HCT116 (cell line): ENCODE results near the gene TTC8. TPM values are rescaled to one million over a fixed set of nuclear protein-coding genes. Genes with fewer than 3 reads are reported as not detected.

Experiments
- ATAC-seq: fragments of 200-7000 bp; cut with Tn5 transposase; 2 replicates; pipeline ENCODE4 v1.9.1; 2020; ENCODE audit warnings: mild to moderate bottlenecking, moderate library complexity
- BruUV-seq: library from RNA; stranded (reverse); fragments of 400-500 nt; replicated peaks from 2 replicates; lab custom pipeline; 2021; lab: Mats Ljungman, UMichigan
- CTCF ChIA-PET: fragments of 300-600 bp; sonication (Branson Sonifier 250); formaldehyde crosslinking; loops from one replicate; lab custom pipeline; 2021; ENCODE audit warnings: antibody characterized with exemption; lab: Charles Lee
- POLR2A ChIA-PET: fragments of 300-600, 350-600 bp; sonication (Branson Sonifier 250); formaldehyde crosslinking; loops from one replicate; lab custom pipeline; 2021; ENCODE audit warnings: antibody characterized with exemption; lab: Charles Lee
- RAD21 ChIA-PET, 2 experiments: fragments of 300-600 bp; sonication (Branson Sonifier 250); formaldehyde crosslinking; loops; one replicate each; lab custom pipeline; 2023; ENCODE audit warnings: low total read pairs in 2 of 2; ENCODE audit not compliant: uncharacterized antibody in 2 of 2, unreplicated experiment in 2 of 2, low non-redundant PET in 1 of 2; lab: Charles Lee
- DNase-seq: peaks from one replicate; pipeline ENCODE4 v3.0.0-alpha.2; 2010; ENCODE audit warnings: low read depth, low spot score
- H2AFZ ChIP-seq: fragments of 200-600 bp; shearing (Covaris generic), sonication (generic); 2 replicates; pipeline ENCODE4 v1.6.1; 2017; ENCODE audit warnings: low read depth, mixed run types, mixed read lengths, antibody characterized with exemption, low read length; ENCODE audit not compliant: poor library complexity, severe bottlenecking
- H3K27ac ChIP-seq: 2 replicates; pipeline ENCODE4 v1.5.1; 2012; ENCODE audit warnings: low read depth, low read length
- H3K27me3 ChIP-seq: fragments of 200-600 bp; sonication (generic); 2 replicates; pipeline ENCODE4 v1.6.1; 2016; ENCODE audit warnings: mixed run types, low read length, mixed read lengths; ENCODE audit not compliant: insufficient read depth
- H3K36me3 ChIP-seq, 2 experiments: fragments of 200-500 bp in 1 of 2; fragments of 200-600 bp in 1 of 2; sonication (Bioruptor generic) in 1 of 2; sonication (generic) in 1 of 2; 2 replicates each; pipeline versions ENCODE4 v1.5.1 to v1.6.1; 2014 to 2016; ENCODE audit warnings: low read length in 2 of 2, inconsistent platforms in 1 of 2, mixed read lengths in 1 of 2, mixed run types in 1 of 2; ENCODE audit not compliant: insufficient read depth in 2 of 2, control insufficient read depth in 1 of 2
- H3K4me1 ChIP-seq, 2 experiments: fragments of 200-600 bp in 1 of 2; sonication (generic) in 1 of 2; 2 replicates each; pipeline versions ENCODE4 v1.5.1 to v1.6.1; 2012 to 2017; ENCODE audit warnings: low read length in 2 of 2, inconsistent platforms in 1 of 2, mild to moderate bottlenecking in 1 of 2, mixed read lengths in 1 of 2, mixed run types in 1 of 2, moderate library complexity in 1 of 2; ENCODE audit not compliant: insufficient read depth in 2 of 2, control insufficient read depth in 1 of 2
- H3K4me2 ChIP-seq: fragments of 200-600 bp; sonication (generic); 2 replicates; pipeline ENCODE4 v1.6.1; 2017; ENCODE audit warnings: mixed run types, low read length, mixed read lengths
- H3K4me3 ChIP-seq, 2 experiments: fragments of 200-600 bp in 1 of 2; sonication (generic) in 1 of 2; replicated peaks in 1 of 2; 2 replicates each; pipeline ENCODE4 v1.5.1; 2011 to 2016; ENCODE audit warnings: low read length in 2 of 2, control low read depth in 1 of 2, low read depth in 1 of 2, mild to moderate bottlenecking in 1 of 2, mixed read lengths in 1 of 2, mixed run types in 1 of 2
- H3K79me2 ChIP-seq: fragments of 200-600 bp; sonication (generic); 2 replicates; pipeline ENCODE4 v1.6.1; 2017; ENCODE audit warnings: mild to moderate bottlenecking, mixed run types, low read length, moderate library complexity, mixed read lengths; ENCODE audit not compliant: insufficient read depth
- H3K9ac ChIP-seq: fragments of 200-600 bp; sonication (generic); 2 replicates; pipeline ENCODE4 v1.6.1; 2016; ENCODE audit warnings: low read length, mixed read lengths
- H3K9me2 ChIP-seq: fragments of 200-600 bp; sonication (generic), shearing (Covaris generic); 2 replicates; pipeline ENCODE4 v1.6.1; 2017; ENCODE audit warnings: mixed run types, mild to moderate bottlenecking, moderate library complexity; ENCODE audit not compliant: insufficient read depth
- H3K9me3 ChIP-seq, 2 experiments: fragments of 200-500 bp in 1 of 2; fragments of 200-600 bp in 1 of 2; sonication (Bioruptor generic) in 1 of 2; sonication (generic) in 1 of 2; 2 replicates each; pipeline ENCODE4 v1.6.1; 2014 to 2017; ENCODE audit warnings: low read length in 2 of 2, mixed read lengths in 2 of 2, inconsistent platforms in 1 of 2, low read depth in 1 of 2, mild to moderate bottlenecking in 1 of 2, mixed run types in 1 of 2, moderate library complexity in 1 of 2; ENCODE audit not compliant: control insufficient read depth in 1 of 2, insufficient read depth in 1 of 2
- H4K20me1 ChIP-seq: fragments of 200-600 bp; sonication (generic), shearing (Covaris generic); 2 replicates; pipeline ENCODE4 v1.6.1; 2017; ENCODE audit warnings: mixed run types, mild to moderate bottlenecking, moderate library complexity; ENCODE audit not compliant: insufficient read depth
- CBX3 ChIP-seq: IDR thresholded peaks from 2 replicates; pipeline ENCODE4 v1.6.1; 2012; ENCODE audit warnings: low read depth
- POLR2AphosphoS5 ChIP-seq: IDR thresholded peaks from 2 replicates; pipeline ENCODE4 v1.6.1; 2011; ENCODE audit warnings: mild to moderate bottlenecking, low read depth, low read length, moderate library complexity
- REST ChIP-seq: IDR thresholded peaks from 2 replicates; pipeline ENCODE4 v1.6.1; 2012; ENCODE audit warnings: low read depth
- SIN3A ChIP-seq: IDR thresholded peaks from 2 replicates; pipeline ENCODE4 v1.6.1; 2012; ENCODE audit warnings: low read depth
- ZBTB33 ChIP-seq: IDR thresholded peaks from 2 replicates; pipeline ENCODE4 v1.6.1; 2011; ENCODE audit warnings: mild to moderate bottlenecking, low read length, moderate library complexity; ENCODE audit not compliant: insufficient replicate concordance; ENCODE audit errors: extremely low read depth
- ZFX ChIP-seq: fragments of 450-650 bp; IDR thresholded peaks from 2 replicates; pipeline ENCODE4 v1.6.1; 2017
- intact Hi-C: fragments of 100-400 bp; cut with micrococcal nuclease; formaldehyde crosslinking; loops from 2 replicates; pipeline ENCODE4 v1.10.0; 2022
- total RNA-seq: library from RNA; stranded (reverse); gene quantifications from one replicate; pipeline ENCODE4 v1.2.1, GENCODE V29; 2021; ENCODE audit not compliant: unreplicated experiment

The TTC8 gene
- total RNA-seq, 1 experiment from 2014 or later: 21.4 TPM

- H3K9ac ChIP-seq: no peak overlapping the region
- ChIA-PET POLR2A (no interaction called here), CTCF (no interaction called here), RAD21 (no interaction called here)
- no peaks in the 10 kb centered on the region for H4K20me1 ChIP-seq
- intact Hi-C loops: no loop called here
- no peak overlapping the region for H3K4me2 ChIP-seq
- H3K27me3 ChIP-seq: no peaks in the 10 kb centered on the region; the same call in 1 of the 2 replicates
- no peak overlapping the region for H3K4me3 ChIP-seq
- H3K9me2 ChIP-seq: no peaks in the 10 kb centered on the region
- H3K27ac ChIP-seq: no peak overlapping the region
- DNase-seq (no peak), ATAC-seq (no peak)
- H3K4me1 ChIP-seq: no peaks in the 10 kb centered on the region
- H3K79me2 ChIP-seq: no peaks in the 10 kb centered on the region
- H3K9me3 ChIP-seq: no peaks in the 10 kb centered on the region
- TF ChIP-seq CBX3: no peak
- no peak for TF ChIP-seq REST
- TF ChIP-seq ZFX: no peak
- no peak for TF ChIP-seq POLR2AphosphoS5
- no peak for TF ChIP-seq SIN3A
- no peak for TF ChIP-seq ZBTB33
- no peak overlapping the region for H2AFZ ChIP-seq
- no peaks in the 10 kb centered on the region for H3K36me3 ChIP-seq
- no TSS peak for BruUV-seq
Measured at GRCh38 chr14:88904864-88905263, 80.4 kb downstream of the TTC8 start.
